Ishikawa (cell line): ENCODE measurements around the gene ULK4.

ENCODE experiments used
- CREB1 ChIP-seq: IDR thresholded peaks from 2 replicates; pipeline ENCODE4 v1.6.1; 2012; ENCODE audit warnings: low read depth
- EGR1 ChIP-seq: IDR thresholded peaks from 2 replicates; pipeline ENCODE4 v1.6.1; 2012
- EP300 ChIP-seq: IDR thresholded peaks from 2 replicates; pipeline ENCODE4 v1.6.1; 2012; ENCODE audit warnings: borderline replicate concordance
- FOXM1 ChIP-seq: IDR thresholded peaks from 2 replicates; pipeline ENCODE4 v1.6.1; 2012; ENCODE audit warnings: low read depth, borderline replicate concordance
- MAX ChIP-seq: IDR thresholded peaks from 2 replicates; pipeline ENCODE4 v1.6.1; 2012
- NFIC ChIP-seq: IDR thresholded peaks from 2 replicates; pipeline ENCODE4 v1.6.1; 2012
- RAD21 ChIP-seq: IDR thresholded peaks from 2 replicates; pipeline ENCODE4 v1.6.1; 2012; ENCODE audit warnings: low read depth
- REST ChIP-seq: IDR thresholded peaks from 2 replicates; pipeline ENCODE4 v1.6.1; 2012; ENCODE audit warnings: low read depth, mild to moderate bottlenecking
- TAF1 ChIP-seq: IDR thresholded peaks from 2 replicates; pipeline ENCODE4 v1.6.1; 2012; ENCODE audit warnings: low read depth, mild to moderate bottlenecking
- TCF12 ChIP-seq: IDR thresholded peaks from 2 replicates; pipeline ENCODE4 v1.6.1; 2012; ENCODE audit warnings: low read depth
- TEAD4 ChIP-seq: IDR thresholded peaks from 2 replicates; pipeline ENCODE4 v1.6.1; 2012
- USF1 ChIP-seq: IDR thresholded peaks from 2 replicates; pipeline ENCODE4 v1.6.1; 2012
- YY1 ChIP-seq: IDR thresholded peaks from 2 replicates; pipeline ENCODE4 v1.6.1; 2012; ENCODE audit warnings: low read depth
- ZBTB7A ChIP-seq: IDR thresholded peaks from 2 replicates; pipeline ENCODE4 v1.6.1; 2012; ENCODE audit warnings: low read depth

GRCh38 chr3:41853540-41854196 lies 108.2 kb downstream of the ULK4 start:
- no peak for TF ChIP-seq CREB1
- no peak for TF ChIP-seq TCF12
- no peak for TF ChIP-seq RAD21
- TF ChIP-seq NFIC, result no peak
- no peak for TF ChIP-seq MAX
- no peak for TF ChIP-seq TEAD4
- TF ChIP-seq EGR1, result no peak
- no peak for TF ChIP-seq TAF1
- no peak for TF ChIP-seq REST
- no peak for TF ChIP-seq EP300
- TF ChIP-seq YY1, result no peak
- TF ChIP-seq ZBTB7A, result no peak
- TF ChIP-seq FOXM1, result no peak
- TF ChIP-seq USF1, result no peak
